H1 (cell line): ENCODE data around the gene SYDE2. TPM values are rescaled to one million over a fixed set of nuclear protein-coding genes. Genes with fewer than 3 reads are reported as not detected.

Experiments used
- CTCF ChIA-PET: fragments of 300-600 bp; sonication (Branson Sonifier 250); formaldehyde crosslinking; loops from one replicate; lab custom pipeline; 2021; ENCODE audit not compliant: partially characterized antibody; lab: Charles Lee
- POLR2A ChIA-PET: fragments of 300-600 bp; sonication (Branson Sonifier 250); formaldehyde crosslinking; loops from one replicate; lab custom pipeline; 2021; ENCODE audit warnings: inconsistent platforms; ENCODE audit not compliant: partially characterized antibody; lab: Charles Lee
- DNase-seq, 2 experiments: peaks; one replicate each; pipeline versions ENCODE4 v3.0.0 to v3.0.0-alpha.2; 2010 to 2022; ENCODE audit warnings: low spot score in 2 of 2, low read depth in 1 of 2, mixed read lengths in 1 of 2
- FAIRE-seq: peaks from 2 replicates; lab custom pipeline; 2011; peaks lifted over from hg19 to GRCh38; lab: Jason Lieb, UNC
- H2AFZ ChIP-seq: 2 replicates; pipeline ENCODE4 v1.8.1; 2012; ENCODE audit warnings: low read length, inconsistent platforms
- H2AK5ac ChIP-seq: 2 replicates; pipeline ENCODE4 v1.6.1; 2013; ENCODE audit warnings: low read depth, low read length
- H2BK120ac ChIP-seq: replicated peaks from 2 replicates; pipeline ENCODE3; 2013; ENCODE audit warnings: low read depth, low read length, inconsistent platforms
- H2BK12ac ChIP-seq: 2 replicates; pipeline ENCODE4 v1.6.1; 2013; ENCODE audit warnings: low read depth, low read length
- H2BK15ac ChIP-seq: 2 replicates; pipeline ENCODE4 v1.6.1; 2013; ENCODE audit warnings: low read length
- H2BK20ac ChIP-seq: 2 replicates; pipeline ENCODE4 v1.6.1; 2013; ENCODE audit warnings: low read length
- H2BK5ac ChIP-seq: 2 replicates; pipeline ENCODE4 v1.6.1; 2013; ENCODE audit warnings: low read depth, low read length
- H3K14ac ChIP-seq: 2 replicates; pipeline ENCODE4 v1.6.1; 2013; ENCODE audit warnings: inconsistent platforms; ENCODE audit not compliant: insufficient read length
- H3K18ac ChIP-seq: 2 replicates; pipeline ENCODE4 v1.6.1; 2013; ENCODE audit warnings: low read length; ENCODE audit errors: extremely low read depth
- H3K23ac ChIP-seq: 2 replicates; pipeline ENCODE4 v1.6.1; 2013; ENCODE audit warnings: inconsistent platforms; ENCODE audit not compliant: insufficient read length
- H3K23me2 ChIP-seq: 2 replicates; pipeline ENCODE4 v1.6.1; 2013; ENCODE audit warnings: low read depth, low read length
- H3K27ac ChIP-seq: 2 replicates; pipeline ENCODE4 v1.6.1; 2011; ENCODE audit warnings: low read depth, low read length, inconsistent platforms
- H3K27me3 ChIP-seq, 4 experiments: replicated peaks in 1 of 4; 1 replicate in 1 of 4; 2 replicates in 3 of 4; pipeline versions ENCODE4 v1.6.1 to v1.8.1; 2011 to 2013; ENCODE audit warnings: low read length in 3 of 4, mild to moderate bottlenecking in 3 of 4, inconsistent platforms in 2 of 4, mixed read lengths in 2 of 4, moderate library complexity in 1 of 4; ENCODE audit not compliant: control insufficient read depth in 3 of 4, insufficient read depth in 3 of 4; ENCODE audit errors: extremely low read depth in 1 of 4
- H3K36me3 ChIP-seq, 4 experiments: 2 replicates each; pipeline versions ENCODE4 v1.6.1 to v1.8.1; 2011 to 2013; ENCODE audit warnings: mild to moderate bottlenecking in 4 of 4, low read length in 3 of 4, moderate library complexity in 2 of 4, control low read depth in 1 of 4, inconsistent platforms in 1 of 4; ENCODE audit not compliant: insufficient read depth in 4 of 4, control insufficient read depth in 2 of 4
- H3K4ac ChIP-seq: replicated peaks from 2 replicates; pipeline ENCODE3; 2013; ENCODE audit warnings: low read length, low read depth, mixed read lengths, inconsistent platforms; ENCODE audit not compliant: insufficient read length
- H3K4me1 ChIP-seq, 4 experiments: replicated peaks in 1 of 4; 1 replicate in 1 of 4; 2 replicates in 3 of 4; pipeline versions ENCODE4 v1.6.1 to v1.8.1; 2011 to 2013; ENCODE audit warnings: low read length in 3 of 4, inconsistent platforms in 2 of 4, mixed read lengths in 1 of 4; ENCODE audit not compliant: insufficient read depth in 4 of 4, control insufficient read depth in 3 of 4
- H3K4me2 ChIP-seq, 2 experiments: 2 replicates each; pipeline versions ENCODE4 v1.6.1 to v1.8.1; 2011 to 2013; ENCODE audit warnings: low read depth in 2 of 2, low read length in 2 of 2, control low read depth in 1 of 2, inconsistent platforms in 1 of 2, mild to moderate bottlenecking in 1 of 2; ENCODE audit not compliant: insufficient read depth in 1 of 2
- H3K4me3 ChIP-seq, 4 experiments: fragments of 200-600, 300-600 bp in 1 of 4; sonication (generic), shearing (Covaris generic), sonication (Bioruptor Twin) in 1 of 4; 2 replicates each; pipeline versions ENCODE4 v1.5.1 to v1.8.1; 2011 to 2016; ENCODE audit warnings: low read length in 4 of 4, low read depth in 3 of 4, control low read depth in 2 of 4, inconsistent platforms in 2 of 4, mild to moderate bottlenecking in 2 of 4, mixed read lengths in 1 of 4, moderate library complexity in 1 of 4; ENCODE audit not compliant: insufficient read depth in 2 of 4; ENCODE audit errors: extremely low read depth in 1 of 4
- H3K56ac ChIP-seq: replicated peaks from 2 replicates; pipeline ENCODE3; 2013; ENCODE audit warnings: low read depth, mild to moderate bottlenecking, mixed read lengths, low read length, inconsistent platforms; ENCODE audit not compliant: insufficient read length
- H3K79me1 ChIP-seq: 2 replicates; pipeline ENCODE4 v1.6.1; 2013; ENCODE audit warnings: low read depth, low read length, control low read depth
- H3K79me2 ChIP-seq, 2 experiments: 2 replicates each; pipeline versions ENCODE4 v1.6.1 to v1.8.1; 2012 to 2013; ENCODE audit warnings: low read length in 2 of 2, mild to moderate bottlenecking in 2 of 2, inconsistent platforms in 1 of 2; ENCODE audit not compliant: insufficient read depth in 2 of 2, control insufficient read depth in 1 of 2
- H3K9ac ChIP-seq, 4 experiments: replicated peaks in 1 of 4; 1 replicate in 1 of 4; 2 replicates in 3 of 4; pipeline versions ENCODE4 v1.6.1 to v1.8.1; 2011 to 2013; ENCODE audit warnings: low read depth in 3 of 4, low read length in 3 of 4, control low read depth in 2 of 4, mild to moderate bottlenecking in 2 of 4, moderate library complexity in 2 of 4, inconsistent platforms in 1 of 4; ENCODE audit errors: extremely low read depth in 1 of 4
- H3K9me3 ChIP-seq, 2 experiments: 2 replicates each; pipeline versions ENCODE4 v1.6.1 to v1.8.1; 2012 to 2013; ENCODE audit warnings: mild to moderate bottlenecking in 2 of 2, moderate library complexity in 2 of 2, control low read depth in 1 of 2, inconsistent platforms in 1 of 2, low read depth in 1 of 2, low read length in 1 of 2, mixed read lengths in 1 of 2; ENCODE audit not compliant: insufficient read depth in 2 of 2
- H4K20me1 ChIP-seq, 2 experiments: replicated peaks in 1 of 2; 2 replicates each; pipeline versions ENCODE3 to v1.8.1; 2011 to 2013; ENCODE audit warnings: inconsistent platforms in 2 of 2, low read length in 2 of 2, mild to moderate bottlenecking in 1 of 2; ENCODE audit not compliant: insufficient read depth in 2 of 2, control insufficient read depth in 1 of 2
- H4K5ac ChIP-seq: 2 replicates; pipeline ENCODE4 v1.6.1; 2013; ENCODE audit warnings: low read length, low read depth, mixed read lengths, inconsistent platforms; ENCODE audit not compliant: insufficient read length
- H4K8ac ChIP-seq: 2 replicates; pipeline ENCODE4 v1.8.0; 2013; ENCODE audit warnings: mild to moderate bottlenecking, moderate library complexity, low read length, inconsistent platforms; ENCODE audit not compliant: insufficient read depth; ENCODE audit errors: extremely low read depth
- H4K91ac ChIP-seq: replicated peaks from 2 replicates; pipeline ENCODE3; 2013; ENCODE audit warnings: low read length, mixed read lengths, inconsistent platforms; ENCODE audit not compliant: insufficient read length
- ASH2L ChIP-seq: fragments of 200-600, 300-600 bp; sonication (generic); IDR thresholded peaks from one replicate; pipeline ENCODE4 v1.7.1; 2017; ENCODE audit warnings: low read length
- BACH1 ChIP-seq: IDR thresholded peaks from 2 replicates; pipeline ENCODE4 v1.6.1; 2012; ENCODE audit warnings: low read length, improper control_type of control experiment
- CREB1 ChIP-seq: IDR thresholded peaks from 2 replicates; pipeline ENCODE4 v1.6.1; 2012; ENCODE audit warnings: inconsistent platforms
- CTBP2 ChIP-seq: IDR thresholded peaks from 2 replicates; pipeline ENCODE4 v1.7.0; 2011; ENCODE audit warnings: borderline replicate concordance, mild to moderate bottlenecking, moderate library complexity, mixed read lengths, low read length; ENCODE audit not compliant: insufficient read depth, insufficient read length
- GTF2F1 ChIP-seq: IDR thresholded peaks from 2 replicates; pipeline ENCODE4 v1.6.1; 2012; ENCODE audit warnings: low read depth, low read length, improper control_type of control experiment, borderline replicate concordance
- HDAC6 ChIP-seq: IDR thresholded peaks from one replicate; pipeline ENCODE4 v1.7.1; 2012; ENCODE audit warnings: low read depth, mild to moderate bottlenecking, inconsistent platforms, low read length, moderate library complexity
- KDM5A ChIP-seq: fragments of 200-600 bp; IDR thresholded peaks from 2 replicates; pipeline ENCODE4 v1.7.1; 2012; ENCODE audit warnings: mild to moderate bottlenecking, low read length, inconsistent platforms, mixed read lengths
- RAD21 ChIP-seq, 2 experiments: IDR thresholded peaks in 1 of 2; conservative IDR thresholded peaks in 1 of 2; 2 replicates each; pipeline ENCODE4 v1.6.1; 2011; ENCODE audit warnings: low read depth in 2 of 2, low read length in 2 of 2, improper control_type of control experiment in 1 of 2, inconsistent platforms in 1 of 2, mild to moderate bottlenecking in 1 of 2, moderate library complexity in 1 of 2
- RNF2 ChIP-seq: fragments of 200-900, 300-1000 bp; sonication (generic); IDR thresholded peaks from 2 replicates; pipeline ENCODE4 v1.7.1; 2016; ENCODE audit warnings: borderline replicate concordance, low read depth, mild to moderate bottlenecking, antibody characterized with exemption, low read length; ENCODE audit not compliant: poor library complexity, severe bottlenecking; ENCODE audit errors: missing control alignments
- SUZ12 ChIP-seq: fragments of 200-600 bp; sonication (generic); IDR thresholded peaks from 2 replicates; pipeline ENCODE4 v1.6.1; 2012; ENCODE audit warnings: mild to moderate bottlenecking, inconsistent platforms, low read length, moderate library complexity, mixed read lengths
- USF2 ChIP-seq: IDR thresholded peaks from 2 replicates; pipeline ENCODE4 v1.6.1; 2011; ENCODE audit warnings: low read length, improper control_type of control experiment
- ZNF274 ChIP-seq: IDR thresholded peaks from 2 replicates; pipeline ENCODE4 v1.7.0; 2012; ENCODE audit warnings: low read length, borderline replicate concordance; ENCODE audit errors: extremely low read depth
- polyA plus RNA-seq, 7 experiments: library from polyadenylated mRNA; depleted of rRNA in 3 of 7; stranded (reverse) in 5 of 7; unstranded in 2 of 7; fragments of >200 nt in 5 of 7; fragments of 200-250 nt in 2 of 7; gene quantifications; 1 replicate in 5 of 7; 2 replicates in 1 of 7; 4 replicates in 1 of 7; pipeline versions ENCODE4 v1.2.1 to v1.2.3, GENCODE V29; 2011 to 2013; ENCODE audit warnings: missing spikeins in 2 of 7, mixed read lengths in 2 of 7
- total RNA-seq: library from RNA; stranded (reverse); fragmentation: NEBNext Ultra II Directional; extraction: Animal tissue kit (Norgen Biotek cat#: 25700); gene quantifications from 2 replicates; pipeline ENCODE4 v1.2.1, GENCODE V29; 2021

The SYDE2 gene
- total and polyA plus RNA-seq, 2 of the 8 experiments (the other 6 are each of a cell fraction or from before 2014, with no cell fraction given) = 1.6 to 14.6 TPM

GRCh38 chr1:85243372-85243771 lies 42.6 kb upstream of the SYDE2 start:
- CTCF ChIA-PET = interaction anchor here (0.6 to 10.5 kb wide), 8 partner anchors 13 to 519 kb away, joined by 3 to 115 read pairs (median 12); partner anchors contain the start of gene C1orf52

More at GRCh38 chr1:85243372-85243771, 42.6 kb upstream of the SYDE2 start:
- DNase-seq (no peak), FAIRE-seq (no peak)
- H3K9me3 ChIP-seq = no peaks in the 10 kb centered on the region
- H2BK15ac ChIP-seq = no peak overlapping the region
- H2BK5ac ChIP-seq = no peak overlapping the region
- H2BK120ac ChIP-seq = no peak overlapping the region
- no peak overlapping the region for H4K5ac ChIP-seq
- no peak overlapping the region for H2AFZ ChIP-seq
- H3K27me3 ChIP-seq = no peaks in the 10 kb centered on the region
- H2BK12ac ChIP-seq = no peak overlapping the region
- no peaks in the 10 kb centered on the region for H4K20me1 ChIP-seq
- no peak overlapping the region for H2BK20ac ChIP-seq
- no peak overlapping the region for H3K18ac ChIP-seq
- no peak overlapping the region for H3K23ac ChIP-seq
- H3K27ac ChIP-seq = no peak overlapping the region
- POLR2A ChIA-PET = interaction anchor here (1.8 kb wide), 1 partner anchor 9 kb away, joined by 6 read pairs; no protein-coding TSS in a partner anchor
- no peak overlapping the region for H3K56ac ChIP-seq
- no peak overlapping the region for H2AK5ac ChIP-seq
- no peaks in the 10 kb centered on the region for H3K79me1 ChIP-seq
- H3K4ac ChIP-seq = no peak overlapping the region
- no peak overlapping the region for H3K14ac ChIP-seq
- H3K23me2 ChIP-seq = no peaks in the 10 kb centered on the region
- no peak overlapping the region for H3K4me2 ChIP-seq
- no peak for TF ChIP-seq CREB1
- TF ChIP-seq USF2 = no peak
- no peak for TF ChIP-seq ASH2L
- no peak for TF ChIP-seq GTF2F1
- TF ChIP-seq HDAC6 = no peak
- TF ChIP-seq KDM5A = no peak
- no peak for TF ChIP-seq SUZ12
- no peak for TF ChIP-seq RAD21 (IDR thresholded peaks at IDR 0.05 in 1 of 2, conservative IDR thresholded peaks at IDR 0.05 in 1 of 2; ENCODE audit: low read depth in 2 of 2, low read length in 2 of 2)
- TF ChIP-seq ZNF274 = no peak
- no peak for TF ChIP-seq CTBP2
- TF ChIP-seq BACH1 = no peak
- no peak for TF ChIP-seq RNF2
- H4K91ac ChIP-seq = no peak overlapping the region
- no peaks in the 10 kb centered on the region for H3K79me2 ChIP-seq
- no peaks in the 10 kb centered on the region for H3K36me3 ChIP-seq
- H3K4me1 ChIP-seq = peaks cover 0 to 1% (median 0%) of the 10 kb centered on the region in 4 experiments; a peak in 2 of 7 replicates
- no peak overlapping the region for H4K8ac ChIP-seq
- no peak overlapping the region for H3K9ac ChIP-seq
- H3K4me3 ChIP-seq = no peak overlapping the region
